ENCODE data around the gene FHL2. TPM values are rescaled to one million over a fixed set of nuclear protein-coding genes. Genes with fewer than 3 reads are reported as not detected.

Gene FHL2
- total RNA-seq, 2 donors from 2014 or later = 11.1 to 11.4 TPM

DNA sequence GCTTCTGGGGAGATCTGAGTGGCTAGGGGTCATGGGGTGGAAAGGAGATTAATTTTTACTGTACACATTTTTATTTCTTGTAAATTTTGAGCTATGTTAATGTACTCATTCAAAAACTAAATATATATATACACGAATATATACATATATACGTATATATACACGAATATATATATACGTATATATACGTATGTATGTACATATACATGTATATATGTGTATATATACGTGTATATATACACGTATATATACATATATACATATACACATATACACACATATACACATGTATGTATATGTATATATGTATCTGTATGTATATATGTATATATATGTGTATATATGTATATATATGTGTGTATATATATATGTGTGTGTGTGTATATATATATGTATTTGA, 3.0 kb upstream of the FHL2 start:
- Histone ChIP-seq H3K36me3 (ENCODE audit: control insufficient read depth, insufficient read depth, low read length) (no peaks in the 10 kb centered on the region), H3K27me3 (ENCODE audit: control insufficient read depth, insufficient read depth, low read length, poor library complexity, severe bottlenecking) (peaks cover 13% of the 10 kb centered on the region), H3K9ac (ENCODE audit: extremely low read depth, low read length, poor library complexity, severe bottlenecking) (no peak overlapping the region), H3K9me3 (ENCODE audit: control insufficient read depth, low read length) (no peaks in the 10 kb centered on the region), H3K4me3 (ENCODE audit: low read length) (no peak overlapping the region), H3K4me1 (ENCODE audit: control insufficient read depth, insufficient read depth, low read length) (no peaks in the 10 kb centered on the region), H3K27ac (ENCODE audit: low read depth, low read length) (no peak overlapping the region)
- H3K4me3 Mint-ChIP-seq = no peak overlapping the region
- H3K9me3 Mint-ChIP-seq = peaks cover 3% of the 10 kb centered on the region
- WGBS, 2 experiments (ENCODE audit: insufficient coverage in 1 of 2, insufficient read length in 1 of 2) = no CpG with 5 or more reads among the region's 7 CpGs
- peaks cover 24% of the 10 kb centered on the region for H3K27me3 Mint-ChIP-seq (ENCODE audit: insufficient read depth)
- no peak overlapping the region for H3K27ac Mint-ChIP-seq
- no peaks in the 10 kb centered on the region for H3K36me3 Mint-ChIP-seq (ENCODE audit: low read depth)
- no peak for DNase-seq
- H3K4me1 Mint-ChIP-seq = peaks cover 9% of the 10 kb centered on the region
- TF ChIP-seq, protein P1, sequence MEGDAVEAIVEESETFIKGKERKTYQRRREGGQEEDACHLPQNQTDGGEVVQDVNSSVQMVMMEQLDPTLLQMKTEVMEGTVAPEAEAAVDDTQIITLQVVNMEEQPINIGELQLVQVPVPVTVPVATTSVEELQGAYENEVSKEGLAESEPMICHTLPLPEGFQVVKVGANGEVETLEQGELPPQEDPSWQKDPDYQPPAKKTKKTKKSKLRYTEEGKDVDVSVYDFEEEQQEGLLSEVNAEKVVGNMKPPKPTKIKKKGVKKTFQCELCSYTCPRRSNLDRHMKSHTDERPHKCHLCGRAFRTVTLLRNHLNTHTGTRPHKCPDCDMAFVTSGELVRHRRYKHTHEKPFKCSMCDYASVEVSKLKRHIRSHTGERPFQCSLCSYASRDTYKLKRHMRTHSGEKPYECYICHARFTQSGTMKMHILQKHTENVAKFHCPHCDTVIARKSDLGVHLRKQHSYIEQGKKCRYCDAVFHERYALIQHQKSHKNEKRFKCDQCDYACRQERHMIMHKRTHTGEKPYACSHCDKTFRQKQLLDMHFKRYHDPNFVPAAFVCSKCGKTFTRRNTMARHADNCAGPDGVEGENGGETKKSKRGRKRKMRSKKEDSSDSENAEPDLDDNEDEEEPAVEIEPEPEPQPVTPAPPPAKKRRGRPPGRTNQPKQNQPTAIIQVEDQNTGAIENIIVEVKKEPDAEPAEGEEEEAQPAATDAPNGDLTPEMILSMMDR (conservative IDR thresholded peaks at IDR 0.05) = no peak

GRCh38 chr2:105400138-105400540, 1.3 kb upstream of the FHL2 start:
- Mint-ChIP-seq H3K4me1 (peaks cover 9% of the 10 kb centered on the region), H3K4me3 (no peak overlapping the region), H3K9me3 (peaks cover 3% of the 10 kb centered on the region), H3K36me3 (ENCODE audit: low read depth) (peaks cover 4% of the 10 kb centered on the region), H3K27me3 (ENCODE audit: insufficient read depth) (peaks cover 26% of the 10 kb centered on the region), H3K27ac (no peak overlapping the region)
- Histone ChIP-seq H3K27ac (ENCODE audit: low read depth, low read length) (no peak overlapping the region), H3K9ac (ENCODE audit: extremely low read depth, low read length, poor library complexity, severe bottlenecking) (no peak overlapping the region), H3K36me3 (ENCODE audit: control insufficient read depth, insufficient read depth, low read length) (no peaks in the 10 kb centered on the region), H3K27me3 (ENCODE audit: control insufficient read depth, insufficient read depth, low read length, poor library complexity, severe bottlenecking) (peaks cover 13% of the 10 kb centered on the region), H3K9me3 (ENCODE audit: control insufficient read depth, low read length) (no peaks in the 10 kb centered on the region), H3K4me1 (ENCODE audit: control insufficient read depth, insufficient read depth, low read length) (no peaks in the 10 kb centered on the region), H3K4me3 (ENCODE audit: low read length) (no peak overlapping the region)
- WGBS, 2 experiments (ENCODE audit: insufficient coverage in 1 of 2, insufficient read length in 1 of 2) = 94 to 100% methylated on average over 4 to 7 of the region's 7 CpGs
- DNase-seq = no peak
- TF ChIP-seq, protein P1 (conservative IDR thresholded peaks at IDR 0.05) = no peak

GRCh38 chr2:105399207-105399861, 483 bp upstream of the FHL2 start:
- Mint-ChIP-seq H3K4me3 (peak overlapping the region; percentile 73), H3K36me3 (ENCODE audit: low read depth) (peaks cover 4% of the 10 kb centered on the region), H3K27ac (no peak overlapping the region), H3K27me3 (ENCODE audit: insufficient read depth) (peaks cover 26% of the 10 kb centered on the region), H3K9me3 (peaks cover 3% of the 10 kb centered on the region), H3K4me1 (peaks cover 9% of the 10 kb centered on the region)
- Histone ChIP-seq H3K9me3 (ENCODE audit: control insufficient read depth, low read length) (no peaks in the 10 kb centered on the region), H3K27me3 (ENCODE audit: control insufficient read depth, insufficient read depth, low read length, poor library complexity, severe bottlenecking) (peaks cover 13% of the 10 kb centered on the region), H3K9ac (ENCODE audit: extremely low read depth, low read length, poor library complexity, severe bottlenecking) (peak overlapping the region; percentile 19), H3K27ac (ENCODE audit: low read depth, low read length) (no peak overlapping the region), H3K4me3 (ENCODE audit: low read length) (peak overlapping the region; percentile 93), H3K4me1 (ENCODE audit: control insufficient read depth, insufficient read depth, low read length) (no peaks in the 10 kb centered on the region), H3K36me3 (ENCODE audit: control insufficient read depth, insufficient read depth, low read length) (no peaks in the 10 kb centered on the region)
- WGBS, 2 experiments (ENCODE audit: insufficient coverage in 1 of 2, insufficient read length in 1 of 2) = 61 to 89% methylated on average over 13 to 38 of the region's 38 CpGs
- TF ChIP-seq, protein P1 (conservative IDR thresholded peaks at IDR 0.05) = no peak
- DNase-seq = peak; percentile 57
